Stimulated activated naive CD8-positive, alpha-beta T cell treated with anti-CD3 and anti-CD28 coated beads, Interleukin-15, Interleukin-2, amounts not matched to agents 100 ng/mL and 50 ng/mL, for 24 hours (primary cell): ENCODE measurements around the gene ENDOV.
"Not testable (repeated sequence)": the region's sequence is repeated elsewhere in the genome, so short reads cannot be mapped to it uniquely, and the experiment has no call there.

ENCODE experiments used
- H3K27ac Mint-ChIP-seq: one replicate; pipeline ENCODE4 v1.8.0; 2021; ENCODE audit warnings: mild to moderate bottlenecking, mixed read lengths
- H3K27me3 Mint-ChIP-seq: one replicate; pipeline ENCODE4 v1.8.0; 2021; ENCODE audit warnings: mixed read lengths
- H3K36me3 Mint-ChIP-seq: one replicate; pipeline ENCODE4 v1.8.0; 2021; ENCODE audit warnings: low read depth, mixed read lengths
- H3K4me1 Mint-ChIP-seq: one replicate; pipeline ENCODE4 v1.8.0; 2021; ENCODE audit warnings: low read depth, mixed read lengths
- H3K4me3 Mint-ChIP-seq: one replicate; pipeline ENCODE4 v1.8.0; 2021; ENCODE audit warnings: mild to moderate bottlenecking, mixed read lengths
- H3K9me3 Mint-ChIP-seq: one replicate; pipeline ENCODE4 v1.8.0; 2021; ENCODE audit warnings: mixed read lengths

ENDOV gene

GRCh38 chr17:80396157-80397033 lies 18.6 kb upstream of the ENDOV start:
- H3K4me3 Mint-ChIP-seq: no peak overlapping the region
- H3K27ac Mint-ChIP-seq: peak overlapping the region; percentile 49
- H3K36me3 Mint-ChIP-seq: peaks cover 30% of the 10 kb centered on the region
- no peaks in the 10 kb centered on the region for H3K9me3 Mint-ChIP-seq
- H3K4me1 Mint-ChIP-seq: peaks cover 8% of the 10 kb centered on the region
- H3K27me3 Mint-ChIP-seq: no peaks in the 10 kb centered on the region

DNA sequence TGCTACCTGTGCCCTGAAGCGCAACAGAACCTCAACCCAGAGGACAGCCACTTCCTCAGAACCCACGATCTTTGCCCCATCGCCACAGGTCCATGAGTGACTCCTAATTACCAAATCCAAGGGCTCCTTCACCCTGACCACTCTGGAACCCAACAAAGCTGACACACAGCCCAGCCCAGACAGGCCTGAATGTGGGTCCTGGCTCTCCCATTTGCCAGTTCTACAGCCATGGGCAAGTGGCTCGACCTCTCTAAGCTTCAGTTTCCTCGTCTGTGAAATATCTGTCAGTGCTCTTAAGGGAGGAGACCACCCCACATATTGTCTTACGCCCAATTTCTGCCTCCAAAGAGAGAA lies 18.0 kb upstream of the ENDOV start:
- Mint-ChIP-seq H3K27ac (peak overlapping the region; percentile 49), H3K36me3 (peaks cover 25% of the 10 kb centered on the region), H3K27me3 (no peaks in the 10 kb centered on the region), H3K9me3 (no peaks in the 10 kb centered on the region), H3K4me1 (peaks cover 8% of the 10 kb centered on the region), H3K4me3 (no peak overlapping the region)

- Mint-ChIP-seq H3K36me3 (peaks cover 22% of the 10 kb centered on the region), H3K27ac (no peak overlapping the region), H3K4me1 (peaks cover 8% of the 10 kb centered on the region), H3K27me3 (no peaks in the 10 kb centered on the region), H3K9me3 (no peaks in the 10 kb centered on the region), H3K4me3 (no peak overlapping the region)
Observed at GRCh38 chr17:80397686-80398085, 17.3 kb upstream of the ENDOV start.

DNA sequence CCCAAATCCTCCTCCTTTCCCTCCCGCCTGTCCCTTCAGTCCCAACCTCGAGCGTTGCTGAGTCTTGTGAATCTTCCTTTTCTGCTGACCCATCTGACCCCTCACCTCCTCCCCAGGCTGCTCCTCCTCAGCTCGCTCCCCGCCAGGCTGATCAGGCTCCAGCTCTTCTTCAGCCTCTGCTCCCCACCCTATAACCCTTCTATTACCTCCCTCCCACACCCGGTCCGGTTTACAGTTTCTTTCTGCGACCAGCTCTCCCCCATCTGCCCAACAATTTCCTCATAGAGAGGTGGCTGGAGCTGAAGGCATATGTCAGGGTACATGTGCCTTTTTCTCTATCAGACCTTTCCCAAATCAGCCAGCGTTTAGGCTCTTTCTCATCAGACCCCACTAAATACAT lies 13.9 kb upstream of the ENDOV start:
- not testable (repeated sequence) for H3K27me3 Mint-ChIP-seq, H3K4me1 Mint-ChIP-seq, H3K4me3 Mint-ChIP-seq, H3K36me3 Mint-ChIP-seq, H3K27ac Mint-ChIP-seq, H3K9me3 Mint-ChIP-seq

GRCh38 chr17:80402102-80402501 lies 12.9 kb upstream of the ENDOV start:
- not testable (repeated sequence) for H3K27ac Mint-ChIP-seq, H3K27me3 Mint-ChIP-seq, H3K36me3 Mint-ChIP-seq, H3K9me3 Mint-ChIP-seq, H3K4me3 Mint-ChIP-seq, H3K4me1 Mint-ChIP-seq

GRCh38 chr17:80402959-80403358 lies 12.0 kb upstream of the ENDOV start:
- Mint-ChIP-seq H3K36me3 (no peaks in the 10 kb centered on the region), H3K4me3 (no peak overlapping the region), H3K27ac (no peak overlapping the region), H3K9me3 (no peaks in the 10 kb centered on the region), H3K27me3 (no peaks in the 10 kb centered on the region), H3K4me1 (peaks cover 3% of the 10 kb centered on the region)

DNA sequence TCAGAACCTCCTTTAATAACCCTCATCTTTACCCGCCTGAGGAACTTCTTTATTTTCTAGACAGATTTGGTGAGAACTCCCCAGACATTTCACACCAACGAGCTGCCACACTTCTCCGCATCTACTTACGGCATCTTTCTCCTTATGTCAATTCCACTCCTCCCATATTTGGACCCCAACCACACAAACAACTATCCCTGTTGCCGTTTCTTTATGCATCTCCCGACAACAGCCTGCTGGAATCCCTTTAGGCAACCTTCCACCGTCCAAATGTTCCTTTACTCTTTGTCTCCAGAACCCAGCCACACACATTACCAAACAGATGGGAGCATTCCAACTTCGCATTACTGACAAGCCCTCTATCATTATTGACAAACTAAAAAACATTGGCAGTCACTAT lies 8.8 kb upstream of the ENDOV start:
- Mint-ChIP-seq H3K9me3 (no peaks in the 10 kb centered on the region), H3K4me3 (no peak overlapping the region), H3K36me3 (no peaks in the 10 kb centered on the region), H3K4me1 (no peaks in the 10 kb centered on the region), H3K27ac (no peak overlapping the region), H3K27me3 (no peaks in the 10 kb centered on the region)

GRCh38 chr17:80407917-80408316 lies 7.0 kb upstream of the ENDOV start:
- H3K4me1 Mint-ChIP-seq, H3K36me3 Mint-ChIP-seq, H3K27ac Mint-ChIP-seq, H3K9me3 Mint-ChIP-seq, H3K27me3 Mint-ChIP-seq, H3K4me3 Mint-ChIP-seq: not testable (repeated sequence)

- H3K4me1 Mint-ChIP-seq: no peaks in the 10 kb centered on the region
- H3K4me3 Mint-ChIP-seq: no peak overlapping the region
- no peaks in the 10 kb centered on the region for H3K36me3 Mint-ChIP-seq
- H3K9me3 Mint-ChIP-seq: no peaks in the 10 kb centered on the region
- H3K27ac Mint-ChIP-seq: no peak overlapping the region
- H3K27me3 Mint-ChIP-seq: peaks cover 15% of the 10 kb centered on the region
Observed at GRCh38 chr17:80408872-80409271, 6.1 kb upstream of the ENDOV start.

GRCh38 chr17:80409626-80410025 lies 5.3 kb upstream of the ENDOV start:
- H3K4me1 Mint-ChIP-seq: peaks cover 7% of the 10 kb centered on the region
- H3K9me3 Mint-ChIP-seq: no peaks in the 10 kb centered on the region
- H3K36me3 Mint-ChIP-seq: no peaks in the 10 kb centered on the region
- H3K4me3 Mint-ChIP-seq: no peak overlapping the region
- no peak overlapping the region for H3K27ac Mint-ChIP-seq
- peaks cover 21% of the 10 kb centered on the region for H3K27me3 Mint-ChIP-seq

DNA sequence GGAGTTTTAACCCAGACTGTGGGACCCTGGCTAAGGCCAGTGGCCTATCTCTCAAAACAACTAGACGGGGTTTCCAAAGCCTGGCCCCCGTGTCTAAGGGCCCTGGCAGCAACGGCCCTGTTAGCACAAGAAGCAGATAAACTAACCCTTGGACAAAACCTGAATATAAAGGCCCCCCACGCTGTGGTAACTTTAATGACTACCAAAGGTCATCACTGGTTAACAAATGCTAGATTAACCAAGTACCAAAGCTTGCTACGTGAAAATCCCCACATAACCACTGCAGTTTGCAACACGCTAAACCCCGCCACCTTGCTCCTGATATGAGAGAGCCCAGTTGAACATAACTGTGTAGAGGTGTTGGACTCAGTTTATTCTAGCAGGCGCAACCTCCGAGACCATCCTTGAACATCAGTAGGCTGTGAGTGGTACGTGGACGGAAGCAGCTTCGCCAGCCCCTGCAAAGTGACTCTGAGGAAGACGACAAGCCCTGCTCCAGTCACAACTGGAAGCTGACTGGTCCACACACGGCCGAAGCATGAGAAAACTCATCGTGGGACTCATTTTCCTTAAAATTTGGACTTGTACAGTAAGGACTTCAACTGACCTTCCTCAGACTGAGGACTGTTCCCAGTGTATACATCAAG lies 4.4 kb upstream of the ENDOV start:
- H3K4me3 Mint-ChIP-seq, H3K36me3 Mint-ChIP-seq, H3K27ac Mint-ChIP-seq, H3K9me3 Mint-ChIP-seq: not testable (repeated sequence)
- Mint-ChIP-seq H3K4me1 (peaks cover 10% of the 10 kb centered on the region), H3K27me3 (peaks cover 21% of the 10 kb centered on the region)

DNA sequence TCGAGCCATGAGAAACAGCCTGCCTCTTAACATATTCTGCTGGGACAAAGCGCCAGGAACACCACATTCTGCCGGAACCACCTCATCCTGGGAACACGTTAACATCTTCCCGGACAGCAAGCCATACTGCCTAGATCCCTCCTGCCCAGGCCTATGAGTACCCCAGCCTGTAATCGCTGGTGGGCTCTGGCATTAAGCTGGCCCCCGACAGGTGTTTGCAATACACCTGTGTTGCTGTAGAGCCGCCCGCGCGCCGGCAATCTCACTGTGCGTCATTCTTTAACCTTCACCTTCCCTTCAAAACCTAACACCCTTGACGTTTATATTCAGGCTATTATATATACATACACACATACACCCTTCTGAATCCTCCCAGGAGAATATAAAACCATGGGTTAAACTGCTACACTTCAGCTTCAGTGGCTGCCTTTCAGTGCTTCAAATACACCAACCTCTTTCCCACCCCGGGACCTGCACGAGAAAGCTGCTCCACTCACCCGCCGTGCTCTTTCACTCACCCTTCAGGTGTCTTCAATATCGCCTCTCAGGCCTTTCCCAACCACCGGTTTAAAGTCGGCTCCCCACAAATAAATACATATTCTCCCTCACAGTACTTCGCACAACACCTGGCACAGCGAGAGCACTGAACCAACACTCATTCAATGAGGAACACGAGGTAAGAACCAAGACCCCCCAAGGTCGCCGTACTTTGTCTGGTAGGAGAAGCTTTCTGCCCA lies 1.0 kb upstream of the ENDOV start:
- Mint-ChIP-seq H3K27me3 (peaks cover 21% of the 10 kb centered on the region), H3K27ac (peak overlapping the region; percentile 1), H3K36me3 (peaks cover 6% of the 10 kb centered on the region), H3K9me3 (no peaks in the 10 kb centered on the region), H3K4me3 (peak overlapping the region; percentile 87), H3K4me1 (peaks cover 29% of the 10 kb centered on the region)

GRCh38 chr17:80414508-80414802 lies 512 bp upstream of the ENDOV start:
- Mint-ChIP-seq H3K27me3 (peaks cover 21% of the 10 kb centered on the region), H3K4me3 (peak overlapping the region; percentile 87), H3K9me3 (no peaks in the 10 kb centered on the region), H3K4me1 (peaks cover 29% of the 10 kb centered on the region), H3K36me3 (peaks cover 6% of the 10 kb centered on the region), H3K27ac (peak overlapping the region; percentile 1)

DNA sequence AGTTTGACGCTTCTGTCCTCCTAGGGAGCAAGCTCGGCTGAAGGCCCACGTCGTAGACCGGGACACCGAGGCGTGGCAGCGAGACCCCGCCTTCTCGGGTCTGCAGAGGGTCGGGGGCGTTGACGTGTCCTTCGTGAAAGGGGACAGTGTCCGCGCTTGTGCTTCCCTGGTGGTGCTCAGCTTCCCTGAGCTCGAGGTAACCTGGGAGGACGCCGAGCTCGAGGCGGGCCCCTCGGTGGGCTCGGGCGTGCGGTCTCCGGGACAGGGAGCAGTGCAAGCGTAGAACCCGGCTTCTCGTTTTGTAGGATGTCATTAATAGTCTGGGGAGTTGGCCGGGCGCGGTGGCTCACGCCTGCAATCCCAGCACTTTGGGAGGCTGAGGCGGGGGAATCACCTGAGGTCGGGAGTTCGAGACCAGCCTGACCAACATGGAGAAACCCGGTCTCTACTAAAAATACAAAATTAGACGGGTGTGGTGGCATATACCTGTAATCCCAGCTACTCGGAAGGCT lies 715 bp downstream of the ENDOV start:
- peaks cover 21% of the 10 kb centered on the region for H3K27me3 Mint-ChIP-seq
- peaks cover 29% of the 10 kb centered on the region for H3K4me1 Mint-ChIP-seq
- peak overlapping the region; percentile 87 for H3K4me3 Mint-ChIP-seq
- peaks cover 12% of the 10 kb centered on the region for H3K36me3 Mint-ChIP-seq
- H3K9me3 Mint-ChIP-seq: no peaks in the 10 kb centered on the region
- peak overlapping the region; percentile 78 for H3K27ac Mint-ChIP-seq

DNA sequence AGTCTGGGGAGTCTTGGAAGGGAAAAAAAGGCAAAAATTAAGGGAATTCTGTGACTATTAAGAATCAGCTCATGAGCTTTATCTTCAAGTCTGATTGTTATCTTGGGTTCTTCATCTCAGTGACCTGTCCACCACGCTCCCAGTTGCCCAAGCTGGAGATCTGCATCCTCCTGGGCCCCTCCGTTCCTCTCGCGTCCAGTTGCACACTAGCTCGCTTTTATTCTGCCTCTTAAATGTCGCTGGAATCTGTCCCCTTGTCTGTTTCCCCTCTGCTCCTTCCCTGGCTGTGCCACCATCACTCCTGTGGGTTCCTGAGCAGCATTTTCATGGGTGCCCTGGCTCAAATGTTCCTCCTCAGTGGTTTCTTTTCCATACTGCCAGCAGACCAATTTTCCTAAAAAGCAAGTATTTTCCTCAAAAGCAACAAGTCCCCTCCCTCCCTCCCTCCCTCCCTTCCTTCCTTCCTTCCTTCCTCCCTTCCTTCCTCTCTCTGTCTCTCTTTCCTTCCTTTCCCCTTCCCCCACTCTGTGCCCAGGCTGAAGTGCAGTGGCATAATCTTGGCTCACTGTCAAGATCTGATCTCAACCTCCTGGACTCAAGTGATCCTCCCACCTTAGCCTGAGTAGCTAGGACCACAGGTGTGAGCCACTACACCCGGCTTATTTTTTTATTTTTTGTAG lies 1.4 kb downstream of the ENDOV start:
- Mint-ChIP-seq H3K4me1 (peaks cover 29% of the 10 kb centered on the region), H3K27ac (peak overlapping the region; percentile 71), H3K9me3 (no peaks in the 10 kb centered on the region), H3K36me3 (peaks cover 12% of the 10 kb centered on the region), H3K4me3 (peak overlapping the region; percentile 87), H3K27me3 (peaks cover 21% of the 10 kb centered on the region)
